Activated CD8-positive, alpha-beta memory T cell treated with anti-CD3 and anti-CD28 coated beads, Interleukin-2, amount 50 U/mL, for 24 hours (primary cell): ENCODE data around the gene PRDX5.

Experiments
- DNase-seq: peaks from one replicate; pipeline ENCODE4 v3.0.0-alpha.2; 2020; ENCODE audit errors: extremely low read depth

The PRDX5 gene

GRCh38 chr11:64317961-64318765, at the start of gene PRDX5:
TSS of gene PRDX5 (plus strand) at chr11:64318121. CDS start at chr11:64318216, 95 bp downstream.
- DNase-seq: peak; percentile 83

GRCh38 chr11:64268893-64269539, 48.9 kb upstream of the PRDX5 start:
- DNase-seq: no peak

DNA sequence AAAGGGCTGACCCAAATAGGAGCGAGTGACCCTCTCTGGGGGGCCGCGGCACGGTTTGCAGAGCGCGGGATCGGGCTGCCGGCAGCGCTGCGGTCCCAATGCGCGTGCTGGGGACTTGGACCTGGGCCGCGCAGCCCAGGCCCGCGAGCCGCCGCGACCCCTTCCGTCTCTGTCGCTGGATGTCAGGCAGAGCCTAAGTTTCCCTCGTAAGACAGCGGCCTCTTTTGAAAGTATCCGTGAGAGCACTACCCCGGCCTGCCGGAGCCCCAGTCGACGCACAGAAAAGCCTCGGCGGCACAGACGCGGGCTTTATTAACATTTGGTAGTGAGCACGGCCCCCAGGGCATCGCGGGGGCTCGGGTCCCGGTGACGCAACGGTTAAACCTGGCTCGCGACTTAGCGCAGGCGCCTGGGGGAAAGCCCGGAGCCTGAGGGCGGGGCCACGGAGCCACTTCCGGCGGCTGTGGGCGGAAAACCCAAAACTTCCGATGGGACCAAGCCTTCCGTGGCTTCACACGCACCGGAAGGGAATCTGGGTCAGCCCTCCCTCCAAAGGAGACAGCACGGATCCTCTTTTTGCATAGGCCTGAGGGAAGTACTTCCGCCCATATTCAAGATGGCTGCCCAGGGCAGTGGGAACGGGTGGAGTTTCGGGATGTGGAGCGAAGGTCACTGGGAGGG, 48.2 kb upstream of the PRDX5 start:
- peak; percentile 96 for DNase-seq

DNA sequence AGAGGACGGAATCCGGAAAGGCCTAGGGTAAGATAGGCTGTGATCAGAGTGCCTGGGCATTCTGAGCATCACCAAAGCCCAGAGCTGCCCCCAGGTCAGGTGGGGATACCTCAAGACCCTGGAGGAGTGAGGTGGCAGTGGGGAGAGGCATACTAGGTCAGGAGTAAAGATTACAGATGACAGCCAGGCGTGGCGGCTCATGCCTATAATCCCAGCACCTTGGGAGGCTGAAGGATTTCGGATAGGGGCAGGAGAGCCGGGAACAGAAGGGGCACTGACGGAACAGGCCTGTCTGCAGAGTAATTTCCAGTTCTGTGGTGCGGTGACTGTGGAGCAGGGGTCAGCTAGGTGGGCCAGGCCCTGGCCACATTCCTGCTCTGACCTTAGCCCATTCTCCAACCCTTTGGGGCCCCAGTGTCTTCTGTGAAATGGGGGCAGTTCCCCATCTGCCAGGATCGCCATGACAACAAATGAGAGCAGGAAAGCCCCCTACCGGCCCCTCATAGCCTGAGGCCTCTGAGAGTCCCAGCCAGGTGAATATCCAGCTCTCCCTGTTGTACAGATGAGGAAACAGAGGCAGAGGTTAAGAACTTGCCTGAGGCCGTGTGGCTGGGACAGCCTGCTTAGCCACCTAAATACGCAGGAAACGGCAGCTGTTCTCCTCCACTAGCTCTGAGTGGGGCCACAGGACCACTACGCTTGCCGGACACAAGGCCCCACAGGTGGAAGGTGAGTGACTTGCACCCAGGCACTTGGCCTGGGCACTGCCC, 42.7 kb upstream of the PRDX5 start:
- no peak for DNase-seq

GRCh38 chr11:64275841-64276240, 42.1 kb upstream of the PRDX5 start:
- no peak for DNase-seq

GRCh38 chr11:64276653-64277431, 41.1 kb upstream of the PRDX5 start:
- no peak for DNase-seq

DNA sequence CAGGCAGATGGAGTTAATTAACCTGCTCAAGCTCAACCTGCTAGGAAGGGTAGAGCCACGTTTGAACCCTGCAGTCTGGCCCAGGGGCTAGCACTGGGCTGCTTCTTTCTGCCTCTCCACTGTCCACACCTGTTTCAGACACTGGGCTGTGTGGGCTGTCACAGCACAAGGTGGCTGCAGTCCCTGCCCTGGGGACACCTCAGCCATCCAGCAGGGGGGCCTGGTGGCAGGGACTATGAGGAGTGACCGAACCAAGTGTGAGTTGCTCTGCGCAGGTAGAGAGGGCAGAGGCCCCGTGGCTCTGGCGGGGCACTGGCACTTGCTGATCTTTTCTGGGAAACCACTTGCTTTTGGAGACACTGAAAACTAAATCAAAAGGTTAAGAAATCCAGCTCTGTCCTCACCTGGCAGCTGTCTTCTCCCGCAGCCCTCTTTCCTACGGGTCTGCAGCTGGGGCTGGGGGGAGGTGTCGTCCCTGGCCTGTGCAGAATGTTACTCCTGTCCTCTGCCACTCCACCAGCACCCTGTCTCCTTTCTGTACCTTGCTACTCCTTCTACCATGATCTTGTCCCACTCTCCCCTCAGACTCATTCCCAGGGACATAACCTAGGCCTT, 39.2 kb upstream of the PRDX5 start:
- no peak for DNase-seq

DNA sequence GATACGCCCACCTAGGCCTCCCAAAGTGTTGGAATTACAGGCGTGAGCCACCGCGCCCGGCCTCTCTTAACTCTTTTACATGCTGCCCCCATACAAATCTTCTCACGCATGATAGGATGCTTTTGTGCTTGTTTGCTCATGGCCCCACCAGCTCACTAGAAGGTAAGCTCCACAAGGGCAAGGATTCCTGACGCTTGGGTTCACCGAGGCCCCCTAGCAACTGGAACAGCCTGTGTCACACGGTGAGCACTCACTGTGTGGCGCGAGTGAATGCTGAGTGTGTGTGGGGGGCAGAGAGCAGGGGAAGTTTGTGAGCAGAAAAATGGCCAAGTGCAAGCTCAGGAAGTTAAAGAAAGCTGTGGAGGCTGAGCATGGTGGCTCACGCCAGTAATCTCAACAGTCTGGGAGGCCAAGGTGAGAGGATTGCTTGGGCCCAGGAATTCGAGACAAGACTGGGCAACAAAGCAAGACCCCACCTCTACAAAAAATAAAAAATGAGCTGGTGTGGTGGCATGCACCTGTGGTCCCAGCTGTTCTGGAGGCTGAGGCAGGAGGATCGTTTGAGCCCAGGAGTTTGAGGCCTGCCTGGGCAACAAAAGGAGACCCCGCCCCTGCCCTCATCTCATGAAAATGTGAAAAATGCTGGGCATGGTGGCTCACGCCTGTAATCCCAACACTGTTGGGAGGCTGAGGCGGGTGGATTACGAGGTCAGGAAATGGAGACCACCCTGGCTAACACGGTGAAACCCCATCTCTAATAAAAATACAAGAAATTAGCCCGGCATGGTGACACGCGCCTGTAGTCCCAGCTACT, 35.8 kb upstream of the PRDX5 start:
- no peak for DNase-seq

DNA sequence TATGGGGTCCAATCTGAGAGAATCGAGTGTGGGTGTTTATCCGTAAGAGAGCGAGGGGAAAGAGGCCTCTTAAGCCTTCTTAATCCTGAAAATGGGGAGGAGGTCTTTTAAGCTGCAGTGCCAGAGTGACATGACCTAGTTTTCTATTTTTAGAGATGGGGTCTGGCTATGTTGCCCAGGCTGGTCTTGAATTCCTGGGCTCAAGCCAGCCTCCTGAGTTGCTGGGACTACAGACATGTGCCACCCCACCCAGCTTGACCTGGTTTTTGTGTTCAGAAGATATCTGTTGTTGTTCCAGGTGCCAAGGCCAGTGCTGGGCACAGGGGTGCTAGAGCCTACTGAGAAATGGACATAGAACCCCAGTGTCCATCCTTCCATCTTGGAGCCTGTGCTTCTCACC, 34.8 kb upstream of the PRDX5 start:
- no peak for DNase-seq

DNA sequence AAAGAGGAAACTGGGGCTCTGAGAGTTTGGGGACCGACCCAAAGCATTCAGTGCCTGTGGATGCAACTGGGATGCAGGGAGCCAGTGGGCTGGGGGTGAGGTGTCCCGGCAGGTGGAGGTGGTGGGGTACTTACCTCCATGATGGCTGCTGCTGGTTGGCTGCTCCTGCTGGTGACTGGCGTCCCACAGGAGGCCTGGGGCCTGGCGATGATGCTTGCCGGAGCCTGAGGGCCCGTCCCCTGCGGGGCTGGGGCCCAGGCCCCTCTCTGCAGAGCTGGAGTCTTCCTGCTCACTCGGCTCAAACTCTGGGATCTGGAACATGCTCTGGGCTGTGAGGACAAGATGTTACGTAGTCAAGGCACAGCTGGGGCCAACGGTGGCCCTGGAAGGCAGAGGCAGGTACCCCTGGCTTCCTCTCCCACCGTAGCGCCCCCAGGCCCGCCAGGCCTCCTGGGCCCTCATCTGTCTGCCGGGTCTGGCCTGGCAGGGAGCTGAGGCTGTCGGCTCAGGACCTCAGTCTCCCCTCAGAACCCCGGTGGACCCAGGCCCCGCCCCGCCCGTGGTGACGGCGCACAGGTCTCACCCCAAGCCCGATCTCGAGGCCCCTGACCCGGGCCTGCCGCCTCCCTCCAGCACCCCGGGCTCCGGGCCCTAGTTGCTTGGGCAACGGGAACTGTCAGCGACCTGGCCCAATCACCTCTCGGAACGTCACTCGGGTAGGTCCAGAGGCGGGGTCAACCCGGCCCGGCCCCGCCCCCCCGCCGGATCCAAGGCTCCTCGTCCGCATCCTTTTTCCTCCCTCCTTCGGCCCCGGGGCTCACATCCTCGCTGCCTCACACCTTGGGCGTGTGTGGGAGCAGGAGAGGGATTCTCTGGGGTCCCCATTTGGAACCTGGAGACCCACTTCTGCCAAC, 33.6 kb upstream of the PRDX5 start, which contains the start of gene BAD:
Gene BAD (minus strand): TSS at position 618 of the 914 bp plus-strand sequence. CDS start 297 bp downstream, at position 321.
- DNase-seq: peak; percentile 78

DNA sequence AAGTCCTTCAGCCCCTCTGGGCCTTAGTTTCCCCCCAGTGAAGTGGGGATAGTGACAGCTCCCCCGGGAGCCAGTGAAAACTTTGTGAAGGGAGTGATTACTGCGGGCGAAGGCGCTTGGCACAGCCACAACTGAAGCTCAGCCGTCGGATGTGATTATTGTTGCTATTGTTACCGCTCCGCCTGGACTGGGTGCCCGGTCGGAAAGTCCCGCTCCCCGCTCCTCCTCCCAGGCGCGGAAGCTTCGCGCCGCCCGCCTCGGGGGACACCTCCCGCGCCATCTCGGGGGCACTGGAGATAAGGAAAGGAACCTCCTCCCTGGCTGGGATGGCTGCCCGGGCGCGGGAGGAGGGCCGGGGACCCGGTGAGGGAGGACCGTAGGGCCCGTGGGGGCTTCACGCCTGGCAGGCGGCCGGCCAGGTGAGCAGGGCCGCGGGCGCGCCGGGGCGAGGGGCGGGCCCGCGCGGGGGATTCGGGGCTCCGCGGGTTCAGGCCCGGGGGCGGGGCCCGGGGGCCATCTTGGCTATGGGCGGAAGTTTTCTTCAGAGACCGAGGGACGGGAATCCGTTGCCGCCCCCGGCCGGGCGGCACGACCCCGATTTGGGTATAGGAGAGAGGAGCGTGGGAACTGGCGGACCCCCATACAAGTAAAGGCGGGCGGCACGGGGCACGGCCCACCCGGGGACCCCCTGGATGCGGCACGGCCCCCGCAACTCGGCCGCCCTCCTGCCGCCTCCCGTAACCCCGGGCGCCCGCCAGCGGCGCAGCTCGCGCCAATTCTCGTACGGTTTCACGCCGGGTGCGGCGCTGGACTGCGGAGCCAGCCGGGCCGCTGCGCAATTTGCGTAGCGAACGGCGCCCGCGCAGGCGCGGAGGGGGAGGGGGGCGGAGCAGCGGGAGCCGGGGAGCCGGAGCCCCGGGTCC, 32.7 kb upstream of the PRDX5 start, which contains the start of gene GPR137:
Gene GPR137 (plus strand): TSS at position 887 of the 923 bp plus-strand sequence. CDS start 677 bp downstream, outside the sequence.
- no peak for DNase-seq

GRCh38 chr11:64285885-64286800, 31.8 kb upstream of the PRDX5 start:
- no peak for DNase-seq

DNA sequence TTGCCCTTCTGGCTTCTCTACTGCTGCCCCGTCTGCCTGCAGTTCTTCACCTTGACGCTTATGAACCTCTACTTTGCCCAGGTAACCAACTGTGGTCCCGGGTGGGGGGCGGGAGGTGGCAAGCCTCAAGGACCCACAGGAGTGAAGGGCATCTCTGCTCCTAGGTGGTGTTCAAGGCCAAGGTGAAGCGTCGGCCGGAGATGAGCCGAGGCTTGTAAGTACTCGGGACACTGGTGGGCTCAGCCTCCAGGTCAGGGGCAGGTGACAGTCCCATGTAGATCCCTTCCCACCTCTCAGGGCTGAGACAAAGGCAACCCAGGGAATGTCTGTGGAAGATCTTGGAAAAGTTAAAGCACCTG, 31.1 kb upstream of the PRDX5 start:
- no peak for DNase-seq

DNA sequence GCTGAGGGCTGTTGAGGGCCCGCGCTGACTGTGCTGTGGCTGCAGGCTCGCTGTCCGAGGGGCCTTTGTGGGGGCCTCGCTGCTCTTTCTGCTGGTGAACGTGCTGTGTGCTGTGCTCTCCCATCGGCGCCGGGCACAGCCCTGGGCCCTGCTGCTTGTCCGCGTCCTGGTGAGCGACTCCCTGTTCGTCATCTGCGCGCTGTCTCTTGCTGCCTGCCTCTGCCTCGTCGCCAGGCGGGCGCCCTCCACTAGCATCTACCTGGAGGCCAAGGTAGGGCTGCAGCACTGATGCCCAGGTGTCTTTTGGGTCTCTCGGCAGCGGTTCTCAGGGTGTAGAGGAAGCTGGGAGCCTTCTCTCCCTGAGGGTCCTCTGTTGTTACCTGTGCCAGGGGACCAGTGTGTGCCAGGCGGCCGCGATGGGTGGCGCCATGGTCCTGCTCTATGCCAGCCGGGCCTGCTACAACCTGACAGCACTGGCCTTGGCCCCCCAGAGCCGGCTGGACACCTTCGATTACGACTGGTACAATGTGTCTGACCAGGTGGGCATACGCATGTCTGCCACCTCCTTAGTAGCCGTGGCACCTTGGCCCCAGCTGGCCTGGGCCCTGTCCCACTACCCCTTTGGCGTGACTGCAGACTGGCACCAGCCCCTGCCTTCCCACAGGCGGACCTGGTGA, 30.1 kb upstream of the PRDX5 start:
- DNase-seq: no peak

GRCh38 chr11:64288353-64288750, 29.6 kb upstream of the PRDX5 start:
- no peak for DNase-seq
